GM12878 (cell line): ENCODE measurements around the gene FCRLA. TPM values are rescaled to one million over a fixed set of nuclear protein-coding genes. Genes with fewer than 3 reads are reported as not detected.
"Not testable (repeated sequence)": the region's sequence is repeated elsewhere in the genome, so short reads cannot be mapped to it uniquely, and the experiment has no call there.

Experiments
- ATAC-seq: fragments of 200-7000 bp; cut with Tn5 transposase; 3 replicates; pipeline ENCODE4 v1.9.1; 2020; ENCODE audit warnings: mild to moderate bottlenecking, moderate library complexity
- BruUV-seq: library from RNA; stranded (reverse); fragments of 400-500 nt; replicated peaks from 2 replicates; lab custom pipeline; 2021; lab: Mats Ljungman, UMichigan
- CTCF ChIA-PET: fragments of 300-600 bp; sonication (Branson Sonifier 250); formaldehyde crosslinking; extraction: SDS; loops from one replicate; lab custom pipeline; 2021; ENCODE audit warnings: inconsistent platforms; lab: Yijun Ruan, JAX
- POLR2A ChIA-PET: fragments of 350-600 bp; formaldehyde crosslinking; extraction: SDS; loops from one replicate; lab custom pipeline; 2021; ENCODE audit warnings: inconsistent platforms; lab: Charles Lee
- RAD21 ChIA-PET: fragments of 300-600 bp; sonication (Branson Sonifier 250); formaldehyde crosslinking; loops from one replicate; lab custom pipeline; 2023; ENCODE audit warnings: antibody characterized with exemption; ENCODE audit not compliant: unreplicated experiment; lab: Charles Lee
- SMC1A ChIA-PET: fragments of 300-600 bp; sonication (Branson Sonifier 250); formaldehyde crosslinking; loops from one replicate; lab custom pipeline; 2023; ENCODE audit not compliant: unreplicated experiment, uncharacterized antibody; lab: Charles Lee
- DNase-seq: peaks from one replicate; pipeline ENCODE4 v3.0.0-alpha.2; 2011; ENCODE audit warnings: low read depth, low spot score
- FAIRE-seq: peaks from 3 replicates; lab custom pipeline; 2011; peaks lifted over from hg19 to GRCh38; lab: Jason Lieb, UNC
- H2AFZ ChIP-seq: 2 replicates; pipeline ENCODE4 v1.6.0; 2011; ENCODE audit warnings: low read depth, low read length, control low read depth; ENCODE audit not compliant: control insufficient read depth
- H3K27ac ChIP-seq: 2 replicates; pipeline ENCODE4 v1.5.1; 2011; ENCODE audit warnings: control low read depth; ENCODE audit not compliant: control insufficient read depth, insufficient read depth
- H3K27me3 ChIP-seq, 2 experiments: replicated peaks in 1 of 2; 2 replicates each; pipeline versions ENCODE4 v1.6.0 to v1.6.1; 2011; ENCODE audit warnings: low read length in 1 of 2; ENCODE audit not compliant: control insufficient read depth in 2 of 2, insufficient read depth in 2 of 2
- H3K36me3 ChIP-seq, 2 experiments: 2 replicates each; pipeline ENCODE4 v1.5.1; 2011; ENCODE audit warnings: low read length in 1 of 2; ENCODE audit not compliant: control insufficient read depth in 2 of 2, insufficient read depth in 2 of 2
- H3K4me1 ChIP-seq: 2 replicates; pipeline ENCODE4 v1.6.1; 2011; ENCODE audit warnings: mild to moderate bottlenecking, low read length, moderate library complexity, mixed read lengths; ENCODE audit not compliant: control insufficient read depth, insufficient read depth
- H3K4me2 ChIP-seq: 2 replicates; pipeline ENCODE4 v1.6.0; 2011; ENCODE audit warnings: control low read depth; ENCODE audit not compliant: control insufficient read depth, insufficient read depth
- H3K4me3 ChIP-seq: fragments of 200-600 bp; sonication (generic); 2 replicates; pipeline ENCODE4 v1.5.1; 2016
- H3K79me2 ChIP-seq: 2 replicates; pipeline ENCODE4 v1.6.0; 2011; ENCODE audit warnings: low read length; ENCODE audit not compliant: control insufficient read depth, insufficient read depth
- H3K9ac ChIP-seq: 2 replicates; pipeline ENCODE4 v1.8.0; 2011; ENCODE audit warnings: low read length, control low read depth, mixed read lengths; ENCODE audit not compliant: control insufficient read depth, insufficient read depth
- H3K9me3 ChIP-seq: replicated peaks from 3 replicates; pipeline ENCODE4 v1.5.1; 2011; ENCODE audit warnings: mild to moderate bottlenecking, low read length; ENCODE audit not compliant: control insufficient read depth, insufficient read depth
- H4K20me1 ChIP-seq: 2 replicates; pipeline ENCODE4 v1.6.0; 2011; ENCODE audit not compliant: control insufficient read depth, insufficient read depth
- ATF2 ChIP-seq: IDR thresholded peaks from 2 replicates; pipeline ENCODE4 v1.6.1; 2012; ENCODE audit warnings: low read length, inconsistent platforms
- ATF7 ChIP-seq: fragments of 450-650 bp; IDR thresholded peaks from 2 replicates; pipeline ENCODE4 v1.6.1; 2016; ENCODE audit warnings: low read depth, mild to moderate bottlenecking
- BCL11A ChIP-seq: IDR thresholded peaks from 2 replicates; pipeline ENCODE4 v1.6.1; 2011; ENCODE audit warnings: low read depth, low read length
- EP300 ChIP-seq, 2 experiments: fragments of 150-350 bp in 1 of 2; IDR thresholded peaks; 2 replicates each; pipeline ENCODE4 v1.6.1; 2011 to 2012; ENCODE audit warnings: low read depth in 2 of 2, low read length in 2 of 2, borderline replicate concordance in 1 of 2, improper control_type of control experiment in 1 of 2, inconsistent platforms in 1 of 2; ENCODE audit not compliant: control insufficient read depth in 1 of 2
- ESRRA ChIP-seq: IDR thresholded peaks from 2 replicates; pipeline ENCODE4 v1.6.1; 2012; ENCODE audit warnings: mild to moderate bottlenecking, low read length, improper control_type of control experiment
- MEF2A ChIP-seq: IDR thresholded peaks from 2 replicates; pipeline ENCODE4 v1.6.1; 2011; ENCODE audit warnings: low read depth, mild to moderate bottlenecking, low read length, moderate library complexity; ENCODE audit not compliant: insufficient read depth
- NR2F1 ChIP-seq: fragments of 450-650 bp; conservative IDR thresholded peaks from 2 replicates; pipeline ENCODE4 v1.6.1; 2017; ENCODE audit warnings: mild to moderate bottlenecking
- SMAD5 ChIP-seq: IDR thresholded peaks from 2 replicates; pipeline ENCODE4 v1.6.1; 2016; ENCODE audit warnings: antibody characterized with exemption, low read depth
- SREBF1 ChIP-seq: IDR thresholded peaks from 2 replicates; pipeline ENCODE4 v1.6.1; 2012; ENCODE audit warnings: mild to moderate bottlenecking, low read length
- SREBF2 ChIP-seq: IDR thresholded peaks from 2 replicates; pipeline ENCODE4 v1.6.1; 2012; ENCODE audit warnings: mild to moderate bottlenecking, low read length
- ZBED1 ChIP-seq: IDR thresholded peaks from 2 replicates; pipeline ENCODE4 v1.6.1; 2016; ENCODE audit warnings: borderline replicate concordance
- WGBS: methylation state at CpG from one replicate; pipeline ENCODE4 v1.1.6; 2016; ENCODE audit warnings: low lambda C conversion rate; ENCODE audit not compliant: insufficient replicate concordance, insufficient coverage; ENCODE audit errors: missing lambda C conversion rate; 5-methylcytosine and 5-hydroxymethylcytosine counted together
- in situ Hi-C: fragments of 300-500 bp; cut with MboI; formaldehyde crosslinking; loops from 9 replicates; pipeline ENCODE4 v1.14.3; 2018; ENCODE audit warnings: mixed read lengths
- intact Hi-C: fragments of 100-400 bp; cut with micrococcal nuclease; formaldehyde crosslinking; loops from one replicate; pipeline ENCODE4 v1.14.2; 2022; ENCODE audit not compliant: unreplicated experiment
- polyA plus RNA-seq, 11 experiments: library from polyadenylated mRNA; depleted of rRNA in 4 of 11; unstranded in 6 of 11; stranded (reverse) in 5 of 11; fragments of >200 nt; fragmentation: Nextera tagmentation in 4 of 11; fragmentation: Illumina TruSeq in 1 of 11; extraction: Ambion mirVana in 4 of 11; extraction: Trizol in 1 of 11; gene quantifications; 1 replicate in 1 of 11; 2 replicates in 10 of 11; pipeline versions ENCODE4 v1.2.1 to v1.2.3, GENCODE V29; 2011 to 2016; ENCODE audit warnings: inconsistent platforms in 2 of 11, missing spikeins in 2 of 11, low read depth in 1 of 11
- total RNA-seq, 4 experiments: library from RNA; depleted of rRNA in 3 of 4; stranded (reverse); fragments of >200 nt in 3 of 4; fragmentation: Illumina TruSeq in 1 of 4; extraction: Trizol in 1 of 4; gene quantifications; 2 replicates each; pipeline versions ENCODE4 v1.2.1 to v1.2.3, GENCODE V29; 2013 to 2021
- TF ChIP-seq, protein P1 (sequence below): fragments of 450-650 bp; IDR thresholded peaks from 2 replicates; pipeline ENCODE4 v1.6.1; 2014; ENCODE audit warnings: mild to moderate bottlenecking
- TF ChIP-seq, protein P2 (sequence below): fragments of 150-350 bp; IDR thresholded peaks from 2 replicates; pipeline ENCODE4 v1.6.1; 2014; ENCODE audit warnings: mild to moderate bottlenecking, low read depth, low read length

The FCRLA gene
- total and polyA plus RNA-seq, 10 of the 15 experiments (the other 5 are each of a cell fraction or from before 2014, with no cell fraction given): 130 to 714 (median 374) TPM

- TF ChIP-seq, protein P1, sequence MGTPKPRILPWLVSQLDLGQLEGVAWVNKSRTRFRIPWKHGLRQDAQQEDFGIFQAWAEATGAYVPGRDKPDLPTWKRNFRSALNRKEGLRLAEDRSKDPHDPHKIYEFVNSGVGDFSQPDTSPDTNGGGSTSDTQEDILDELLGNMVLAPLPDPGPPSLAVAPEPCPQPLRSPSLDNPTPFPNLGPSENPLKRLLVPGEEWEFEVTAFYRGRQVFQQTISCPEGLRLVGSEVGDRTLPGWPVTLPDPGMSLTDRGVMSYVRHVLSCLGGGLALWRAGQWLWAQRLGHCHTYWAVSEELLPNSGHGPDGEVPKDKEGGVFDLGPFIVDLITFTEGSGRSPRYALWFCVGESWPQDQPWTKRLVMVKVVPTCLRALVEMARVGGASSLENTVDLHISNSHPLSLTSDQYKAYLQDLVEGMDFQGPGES: no peak
- TF ChIP-seq SREBF1 (no peak), SMAD5 (no peak), MEF2A (no peak), NR2F1 (no peak), ESRRA (no peak), ZBED1 (no peak), BCL11A (no peak), EP300 (IDR thresholded peaks at IDR 0.05; ENCODE audit: borderline replicate concordance in 1 of 2, control insufficient read depth in 1 of 2, low read depth in 2 of 2, low read length in 2 of 2) (no peak), ATF7 (no peak)
- TF ChIP-seq, all 136 proteins: peak for 0
These were observed 18.1 kb upstream of the FCRLA start (continued) for GRCh38 chr1:161688946-161689345.

DNA sequence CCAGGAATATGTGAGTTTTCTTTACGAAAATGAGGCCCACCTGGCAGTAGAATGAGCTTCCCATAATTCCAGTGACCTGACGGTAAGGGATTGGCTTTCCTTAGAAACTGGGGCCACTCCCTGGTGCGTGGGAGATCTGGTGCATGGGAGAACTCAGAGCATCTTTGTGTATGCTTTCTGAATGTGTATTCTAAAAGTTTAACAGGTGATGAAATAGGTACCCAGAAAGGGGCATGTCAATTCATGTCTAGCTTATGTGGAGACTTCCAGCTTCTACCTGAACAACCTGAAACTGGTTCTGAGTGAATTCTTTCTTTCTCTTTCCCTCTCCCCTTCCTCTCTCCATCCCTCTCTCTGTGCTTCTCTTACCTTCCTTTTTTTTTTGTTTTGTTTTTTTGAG is 15.2 kb upstream of the FCRLA start:
- ATAC-seq (no peak), DNase-seq (no peak), FAIRE-seq (no peak)
- SMC1A ChIA-PET: interaction anchor here (1.0 to 1.7 kb wide), 5 partner anchors 9 to 45 kb away, joined by 3 to 5 read pairs (median 3); no protein-coding TSS in a partner anchor
- H3K27ac ChIP-seq: no peak overlapping the region
- intact Hi-C loops: no loop called here
- RAD21 ChIA-PET: no interaction called here
- in situ Hi-C loops: no loop called here
- no peak overlapping the region for H3K4me3 ChIP-seq
- WGBS: 64% methylated on average over 3 of the region's 3 CpGs
- no peaks in the 10 kb centered on the region for H4K20me1 ChIP-seq
- no TSS peak for BruUV-seq
- no peak overlapping the region for H2AFZ ChIP-seq
- TF ChIP-seq, protein P2, sequence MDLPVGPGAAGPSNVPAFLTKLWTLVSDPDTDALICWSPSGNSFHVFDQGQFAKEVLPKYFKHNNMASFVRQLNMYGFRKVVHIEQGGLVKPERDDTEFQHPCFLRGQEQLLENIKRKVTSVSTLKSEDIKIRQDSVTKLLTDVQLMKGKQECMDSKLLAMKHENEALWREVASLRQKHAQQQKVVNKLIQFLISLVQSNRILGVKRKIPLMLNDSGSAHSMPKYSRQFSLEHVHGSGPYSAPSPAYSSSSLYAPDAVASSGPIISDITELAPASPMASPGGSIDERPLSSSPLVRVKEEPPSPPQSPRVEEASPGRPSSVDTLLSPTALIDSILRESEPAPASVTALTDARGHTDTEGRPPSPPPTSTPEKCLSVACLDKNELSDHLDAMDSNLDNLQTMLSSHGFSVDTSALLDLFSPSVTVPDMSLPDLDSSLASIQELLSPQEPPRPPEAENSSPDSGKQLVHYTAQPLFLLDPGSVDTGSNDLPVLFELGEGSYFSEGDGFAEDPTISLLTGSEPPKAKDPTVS: no peak
- TF ChIP-seq ATF2 (no peak), SREBF2 (no peak)
- CTCF ChIA-PET: interaction anchor here (0.7 to 5.4 kb wide), 3 partner anchors 13 to 47 kb away, joined by 3 to 21 read pairs (median 4); no protein-coding TSS in a partner anchor
- no peaks in the 10 kb centered on the region for H3K27me3 ChIP-seq
- H3K36me3 ChIP-seq: no peaks in the 10 kb centered on the region
- H3K9me3 ChIP-seq: no peaks in the 10 kb centered on the region
- no peaks in the 10 kb centered on the region for H3K79me2 ChIP-seq
- no peak overlapping the region for H3K9ac ChIP-seq
- no peaks in the 10 kb centered on the region for H3K4me1 ChIP-seq
- POLR2A ChIA-PET: no interaction called here
- H3K4me2 ChIP-seq: no peak overlapping the region

- POLR2A ChIA-PET, H3K9ac ChIP-seq, H3K27me3 ChIP-seq, H3K36me3 ChIP-seq, H4K20me1 ChIP-seq, H3K9me3 ChIP-seq, FAIRE-seq, H3K4me3 ChIP-seq, H3K4me2 ChIP-seq, BruUV-seq, in situ Hi-C loops, H2AFZ ChIP-seq, H3K4me1 ChIP-seq, DNase-seq, H3K79me2 ChIP-seq, RAD21 ChIA-PET, intact Hi-C loops, ATAC-seq, H3K27ac ChIP-seq: not testable (repeated sequence)
- SMC1A ChIA-PET: interaction anchor here (1.7 kb wide), 1 partner anchor 10 kb away, joined by 4 read pairs; no protein-coding TSS in a partner anchor
- CTCF ChIA-PET: interaction anchor here (5.4 kb wide), 1 partner anchor 46 kb away, joined by 21 read pairs; no protein-coding TSS in a partner anchor
- WGBS: 80% methylated on average over 14 of the region's 14 CpGs
These were observed 13.9 kb upstream of the FCRLA start for GRCh38 chr1:161693020-161693712.
